Heart left ventricle (tissue), 16 donors: ENCODE results near the gene CCDC87. TPM values are rescaled to one million over a fixed set of nuclear protein-coding genes. Genes with fewer than 3 reads are reported as not detected.
"Not testable (repeated sequence)": the region's sequence is repeated elsewhere in the genome, so short reads cannot be mapped to it uniquely, and the experiment has no call there.

Source experiments
- ATAC-seq, 4 donors: fragments of 200-7000 bp; cut with Tn5 transposase; one replicate each; pipeline ENCODE4 v1.9.1; 2020 to 2022; ENCODE audit warnings: moderate library complexity in 4 of 4, mild to moderate bottlenecking in 3 of 4, moderate number of reproducible peaks in 1 of 4
- DNase-seq, 5 donors: peaks; one replicate each; pipeline ENCODE4 v3.0.0-alpha.2; 2020
- H3K27ac ChIP-seq, 12 donors: fragments of 200-600 bp; sonication (generic) in 4 of 12; one replicate each; pipeline versions ENCODE4 v1.5.0 to v1.8.0; 2016 to 2022; ENCODE audit warnings: mild to moderate bottlenecking in 2 of 12
- H3K27me3 ChIP-seq, 9 donors: fragments of 200-600 bp; sonication (generic) in 2 of 9; one replicate each; pipeline versions ENCODE4 v1.5.1 to v1.8.0; 2016 to 2022; ENCODE audit warnings: mild to moderate bottlenecking in 3 of 9
- H3K36me3 ChIP-seq, 9 donors: fragments of 200-600 bp; sonication (generic) in 2 of 9; one replicate each; pipeline versions ENCODE4 v1.5.0 to v1.8.0; 2018 to 2022; ENCODE audit warnings: mild to moderate bottlenecking in 2 of 9
- H3K4me1 ChIP-seq, 12 donors: fragments of 200-600 bp; sonication (generic) in 4 of 12; one replicate each; pipeline versions ENCODE4 v1.5.0 to v1.8.0; 2016 to 2022; ENCODE audit warnings: mild to moderate bottlenecking in 3 of 12
- H3K4me3 ChIP-seq, 12 donors: fragments of 200-600 bp; sonication (generic) in 4 of 12; one replicate each; pipeline versions ENCODE4 v1.5.0 to v1.8.0; 2017 to 2022; ENCODE audit warnings: mild to moderate bottlenecking in 9 of 12, moderate library complexity in 4 of 12
- H3K9me3 ChIP-seq, 12 donors: fragments of 200-600 bp; sonication (generic) in 4 of 12; one replicate each; pipeline versions ENCODE4 v1.5.0 to v1.8.0; 2016 to 2022; ENCODE audit warnings: mild to moderate bottlenecking in 1 of 12
- POLR2A ChIP-seq, 2 donors: fragments of 450-650 bp; IDR thresholded peaks; one replicate each; pipeline ENCODE4 v1.6.1; 2017; ENCODE audit warnings: antibody characterized with exemption in 2 of 2, mild to moderate bottlenecking in 2 of 2, moderate library complexity in 2 of 2
- WGBS, 4 donors: extraction: QIAGEN DNeasy Blood & Tissue Kit in 2 of 4; methylation state at CpG; one replicate each; pipeline versions ENCODE4 v1.1.5 to v1.1.7; 2013 to 2018; 5-methylcytosine and 5-hydroxymethylcytosine counted together
- intact Hi-C, 10 donors: fragments of 100-400 bp; cut with DNase I; formaldehyde crosslinking; loops; one replicate each; pipeline versions ENCODE4 v1.11.1 to v1.14.2; 2022
- polyA plus RNA-seq, 2 donors: library from polyadenylated mRNA; stranded (reverse); fragments of 200-250 nt; gene quantifications; one replicate each; pipeline ENCODE4 v1.2.3, GENCODE V29; 2013
- total RNA-seq, 9 donors: library from RNA; depleted of rRNA in 2 of 9; stranded (reverse); fragments of >200 nt in 2 of 9; fragmentation: NEBNext Ultra II Directional in 3 of 9; extraction: Animal tissue kit (Norgen Biotek cat#: 25700) in 3 of 9; gene quantifications; one replicate each; pipeline versions ENCODE4 v1.1.0 to v1.2.4, GENCODE V29; 2016 to 2023
- TF ChIP-seq, protein P1 (sequence below), 12 donors: fragments of 200-600 bp; sonication (generic) in 4 of 12; IDR thresholded peaks; one replicate each; pipeline versions ENCODE4 v1.5.0 to v1.8.0; 2018 to 2022; ENCODE audit warnings: antibody characterized with exemption in 12 of 12, mild to moderate bottlenecking in 5 of 12
- donor health status: ischemic (EF 13 %, LVEDD 7.1; RV severe dilation, severe dysfunction).
- donor health status: healthy with polysubstance abuse.
- donor health status: DM: no; HTN: yes; CAD: no.
- donor health status: DM: no; HTN: no; CAD: no.
- donor health status: ischemic (EF 25% LVEDD 6.9; RV normal size, moderate dysfunction).
- donor health status: ischemic (EF 25% LVEDD 5.7; RV mildly dilated, moderate dysfunction).
- donor health status: healthy.
- donor health status: DM: yes; HTN: yes; CAD: no.
- donor health status: ischemic (EF 35%, LVEDD 5.7; RV mildly dilated, moderate dysfunction).
- donor health status: nonischemic (EF 11% LVEDD 7.7; RV severe dilation, severe dysfunction).
- donor health status: DM: yes; HTN: yes; CAD: no.
- donor health status: PGD.
- donor health status: ischemic (EF 29% LVEDD 5.4; RV normal size, mild dysfunction).
- donor health status: nonischemic (EF 23%, LVEDD 6.1; RV moderate dilation, normal function).

The CCDC87 gene
- total and polyA plus RNA-seq, 11 donors: 0.14 to 0.63 (median 0.25) TPM

DNA sequence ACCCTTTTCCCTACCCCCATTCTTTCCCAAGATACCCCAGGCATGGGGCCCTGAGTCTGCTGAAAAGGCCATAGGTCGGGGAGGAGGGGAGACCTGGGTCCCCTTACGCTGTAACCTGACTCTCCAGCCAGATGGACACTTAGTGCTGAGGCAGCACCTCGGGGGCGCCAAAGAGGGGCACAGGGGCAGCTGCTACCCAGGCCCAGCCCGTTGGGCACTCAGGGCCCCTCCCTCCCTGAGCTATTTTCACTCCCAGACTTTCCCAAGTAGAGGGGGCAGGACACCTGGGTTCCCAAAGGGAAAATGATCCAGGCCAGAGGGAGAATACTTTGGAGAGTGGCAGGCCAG is 45.2 kb downstream of the CCDC87 start:
- Histone ChIP-seq H3K4me1 (peaks cover 2 to 37% (median 22%) of the 10 kb centered on the region in 12 donors), H3K4me3 (no peak overlapping the region), H3K36me3 (peaks cover 0 to 6% (median 0%) of the 10 kb centered on the region in 9 donors), H3K9me3 (no peaks in the 10 kb centered on the region), H3K27me3 (no peaks in the 10 kb centered on the region), H3K27ac (peak overlapping the region in 1 of 12 donors; percentile 85)
- DNase-seq (no peak), ATAC-seq (no peak)
- intact Hi-C loops: no loop called here
- 37 to 56% (median 47%) methylated on average over 3 to 5 of the region's 5 CpGs for WGBS, 4 donors
- no peak for TF ChIP-seq POLR2A (IDR thresholded peaks at IDR 0.05)
- TF ChIP-seq, protein P1, sequence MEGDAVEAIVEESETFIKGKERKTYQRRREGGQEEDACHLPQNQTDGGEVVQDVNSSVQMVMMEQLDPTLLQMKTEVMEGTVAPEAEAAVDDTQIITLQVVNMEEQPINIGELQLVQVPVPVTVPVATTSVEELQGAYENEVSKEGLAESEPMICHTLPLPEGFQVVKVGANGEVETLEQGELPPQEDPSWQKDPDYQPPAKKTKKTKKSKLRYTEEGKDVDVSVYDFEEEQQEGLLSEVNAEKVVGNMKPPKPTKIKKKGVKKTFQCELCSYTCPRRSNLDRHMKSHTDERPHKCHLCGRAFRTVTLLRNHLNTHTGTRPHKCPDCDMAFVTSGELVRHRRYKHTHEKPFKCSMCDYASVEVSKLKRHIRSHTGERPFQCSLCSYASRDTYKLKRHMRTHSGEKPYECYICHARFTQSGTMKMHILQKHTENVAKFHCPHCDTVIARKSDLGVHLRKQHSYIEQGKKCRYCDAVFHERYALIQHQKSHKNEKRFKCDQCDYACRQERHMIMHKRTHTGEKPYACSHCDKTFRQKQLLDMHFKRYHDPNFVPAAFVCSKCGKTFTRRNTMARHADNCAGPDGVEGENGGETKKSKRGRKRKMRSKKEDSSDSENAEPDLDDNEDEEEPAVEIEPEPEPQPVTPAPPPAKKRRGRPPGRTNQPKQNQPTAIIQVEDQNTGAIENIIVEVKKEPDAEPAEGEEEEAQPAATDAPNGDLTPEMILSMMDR (IDR thresholded peaks at IDR 0.05): no peak

DNA sequence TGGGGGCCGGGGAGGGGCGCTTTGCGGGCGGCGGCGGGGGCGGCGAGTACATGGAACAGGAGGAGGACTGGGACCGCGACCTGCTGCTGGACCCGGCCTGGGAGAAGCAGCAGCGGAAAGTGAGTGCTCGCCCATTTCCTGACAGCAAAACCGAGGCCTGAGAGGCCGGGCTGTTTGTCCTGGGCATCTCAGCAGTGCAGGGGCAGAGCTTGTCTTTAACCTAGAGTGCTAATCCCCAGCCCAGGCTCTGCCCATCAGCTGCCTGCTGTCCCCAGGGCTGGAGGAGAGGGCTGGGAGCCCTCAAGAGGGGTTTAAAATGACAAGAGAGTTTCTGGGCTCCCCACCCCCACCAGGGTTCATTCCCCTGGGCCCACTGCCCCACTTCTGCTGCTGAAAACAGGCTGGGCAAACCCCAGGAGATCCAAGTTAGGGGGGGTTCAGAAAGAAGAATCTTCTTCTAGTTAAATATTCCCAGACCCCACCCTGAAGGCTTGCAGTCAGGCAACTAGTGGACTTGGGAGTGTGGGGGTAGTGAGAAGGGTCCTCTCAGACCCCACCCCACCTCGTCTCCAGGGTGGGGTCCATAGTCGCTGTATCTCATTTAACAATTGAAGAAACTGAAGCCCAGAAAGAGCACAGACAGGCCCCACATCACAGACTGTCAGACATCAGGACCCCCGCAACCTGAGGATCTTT is 45.7 kb downstream of the CCDC87 start:
- Histone ChIP-seq H3K9me3 (no peaks in the 10 kb centered on the region), H3K4me3 (peak overlapping the region in 8 of 12 donors; percentile 67 to 98 (median 84)), H3K36me3 (peaks cover 0 to 11% (median 3%) of the 10 kb centered on the region in 9 donors), H3K4me1 (peaks cover 2 to 40% (median 22%) of the 10 kb centered on the region in 12 donors), H3K27me3 (no peaks in the 10 kb centered on the region), H3K27ac (peak overlapping the region in 1 of 12 donors; percentile 85)
- DNase-seq (no peak), ATAC-seq (no peak)
- intact Hi-C loops: no loop called here
- TF ChIP-seq, protein P1 (IDR thresholded peaks at IDR 0.05): no peak
- no peak for TF ChIP-seq POLR2A (IDR thresholded peaks at IDR 0.05)
- 29 to 44% (median 31%) methylated on average over 14 to 18 of the region's 18 CpGs for WGBS, 4 donors

DNA sequence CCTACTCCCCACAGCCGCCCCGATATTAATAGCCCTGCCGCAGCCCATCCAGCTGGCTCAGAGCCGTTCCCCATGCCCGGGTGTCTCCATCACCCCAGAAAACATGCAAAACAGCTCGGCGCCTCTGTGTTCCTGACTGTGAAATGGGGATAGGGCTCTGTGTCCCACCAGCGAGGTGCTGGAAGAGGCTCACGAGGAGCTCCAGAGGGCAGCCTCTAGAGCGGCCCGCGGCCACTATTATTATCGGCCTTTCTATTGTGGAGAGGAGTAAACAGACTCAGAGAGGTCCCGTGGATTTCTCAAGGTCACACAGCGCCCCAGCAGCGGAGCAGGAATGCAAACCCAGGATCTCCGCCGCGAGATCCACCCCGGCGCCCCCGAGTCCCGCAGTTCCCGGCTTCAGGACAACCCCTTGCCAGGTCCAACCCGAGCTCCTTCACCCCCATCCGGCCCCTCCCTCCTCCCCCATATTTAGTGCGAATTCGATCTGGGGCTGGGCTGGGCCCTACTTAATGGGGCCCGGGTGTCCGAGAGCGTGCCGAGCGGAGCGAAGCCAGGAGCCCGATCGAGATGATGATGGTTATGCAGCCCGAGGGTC is 46.4 kb downstream of the CCDC87 start, which contains the start of gene ACTN3:
Gene ACTN3, plus strand, starts transcription at position 536 of the 598 bp plus-strand sequence. Its CDS starts 35 bp downstream, at position 571.
- Histone ChIP-seq H3K4me3 (peak within 1 kb of the TSS; percentile 67 to 98 (median 83)), H3K27me3 (no peaks in the 10 kb centered on the region), H3K9me3 (no peaks in the 10 kb centered on the region), H3K4me1 (peaks cover 2 to 40% (median 22%) of the 10 kb centered on the region in 12 donors), H3K36me3 (peaks cover 0 to 15% (median 10%) of the 10 kb centered on the region in 9 donors), H3K27ac (peak within 1 kb of the TSS in 9 of 12 donors; percentile 61 to 85 (median 71))
- 3 to 5% (median 3%) methylated on average over 29 to 37 of the region's 37 CpGs for WGBS, 4 donors
- TF ChIP-seq POLR2A (IDR thresholded peaks at IDR 0.05): no peak
- TF ChIP-seq, protein P1 (IDR thresholded peaks at IDR 0.05): no peak
- peak in 1 of 4 donors; percentile 28 for ATAC-seq
- intact Hi-C loops: no loop called here
- peak in 3 of 5 donors; percentile 40 to 56 (median 46) for DNase-seq

DNA sequence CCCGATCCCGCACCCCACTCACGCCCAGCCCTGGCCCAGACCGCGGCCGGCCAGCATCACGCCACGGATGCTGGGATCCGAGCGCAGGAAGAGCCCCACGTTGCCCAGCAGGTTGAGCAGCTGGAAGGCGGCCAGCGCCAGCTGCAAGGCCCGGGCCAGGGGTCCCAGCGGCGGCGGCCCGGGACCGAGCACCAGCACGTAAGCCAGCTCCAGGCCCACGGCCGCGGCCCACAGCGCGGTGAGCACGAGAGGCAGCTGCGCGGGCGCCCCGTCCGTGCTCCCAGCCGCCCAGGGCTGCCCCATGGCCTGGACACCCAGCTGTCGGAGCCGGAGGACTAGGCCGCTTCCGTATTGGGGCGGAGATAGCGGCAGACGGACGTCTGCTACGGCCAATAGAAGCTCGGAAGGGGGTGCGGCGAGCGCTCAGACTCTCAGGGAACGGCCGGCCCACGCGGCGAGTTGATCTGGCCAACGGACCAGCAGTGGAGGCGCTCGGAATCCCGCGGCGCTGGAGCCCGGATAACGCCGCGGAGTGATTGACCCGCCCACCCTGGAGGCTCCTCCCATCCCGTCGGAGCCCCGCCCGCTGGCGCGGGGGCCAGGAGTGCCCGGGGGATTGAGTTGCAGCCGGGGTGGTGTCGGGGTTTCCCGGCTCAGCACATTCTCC is 47.0 kb downstream of the CCDC87 start, which contains the start of gene ZDHHC24:
Gene ZDHHC24, minus strand, starts transcription at position 348 of the 667 bp plus-strand sequence. Its CDS starts 45 bp downstream, at position 303.
- H3K27me3 ChIP-seq: no peaks in the 10 kb centered on the region
- ATAC-seq (peak; percentile 95 to 99 (median 98)), DNase-seq (peak; percentile 97 to 99 (median 98))
- no peaks in the 10 kb centered on the region for H3K9me3 ChIP-seq
- peak within 1 kb of the TSS in 9 of 12 donors; percentile 61 to 85 (median 71) for H3K27ac ChIP-seq
- peak in 1 of 2 donors; percentile 78 for TF ChIP-seq POLR2A (IDR thresholded peaks at IDR 0.05)
- TF ChIP-seq, protein P1 (IDR thresholded peaks at IDR 0.05): peak in 1 of 12 donors; percentile 9
- WGBS, 4 donors: 0 to 1% (median 1%) methylated on average over 27 to 71 of the region's 71 CpGs
- peaks cover 0 to 21% (median 16%) of the 10 kb centered on the region in 9 donors for H3K36me3 ChIP-seq
- intact Hi-C loops: no loop called here
- H3K4me3 ChIP-seq: peak within 1 kb of the TSS; percentile 67 to 98 (median 83)
- H3K4me1 ChIP-seq: peaks cover 2 to 40% (median 22%) of the 10 kb centered on the region in 12 donors

GRCh38 chr11:66544952-66545351 is 47.9 kb downstream of the CCDC87 start:
- H3K27me3 ChIP-seq, intact Hi-C loops, ATAC-seq, DNase-seq, H3K9me3 ChIP-seq: not testable (repeated sequence)
- 82 to 86% (median 84%) methylated on average over 14 of the region's 14 CpGs for WGBS, 4 donors
- Histone ChIP-seq H3K36me3 (peaks cover 0 to 27% (median 16%) of the 10 kb centered on the region in 9 donors), H3K4me1 (peaks cover 2 to 40% (median 22%) of the 10 kb centered on the region in 12 donors), H3K4me3 (peak overlapping the region in 11 of 12 donors; percentile 67 to 98 (median 84)), H3K27ac (peak overlapping the region in 1 of 12 donors; percentile 82)
